Measurements from ENCODE around the gene JAGN1. TPM values are rescaled to one million over a fixed set of nuclear protein-coding genes. Genes with fewer than 3 reads are reported as not detected.

Gene JAGN1
- total and polyA plus RNA-seq, 2 of the 8 experiments (the other 6 are each of a cell fraction or from before 2014, with no cell fraction given): 26.9 to 51.6 TPM

- TF ChIP-seq CHD7 (IDR thresholded peaks at IDR 0.05; ENCODE audit: insufficient replicate concordance, low read length): no peak
- TF ChIP-seq MAX (IDR thresholded peaks at IDR 0.05): no peak
- TF ChIP-seq RFX5 (IDR thresholded peaks at IDR 0.05; ENCODE audit: borderline replicate concordance, low read depth, low read length): no peak
Observed at GRCh38 chr3:9901967-9902366, 11.6 kb downstream of the JAGN1 start (continued).
